Activated CD8-positive, alpha-beta memory T cell treated with anti-CD3 and anti-CD28 coated beads for 24 hours (primary cell): ENCODE data around the gene TMEM121.

Experiments used
- DNase-seq: peaks from one replicate; pipeline ENCODE4 v3.0.0-alpha.2; 2020

TMEM121 gene

GRCh38 chr14:105498430-105499255 is 27.7 kb upstream of the TMEM121 start:
- DNase-seq = no peak

GRCh38 chr14:105499256-105500035 is 26.9 kb upstream of the TMEM121 start:
- DNase-seq = no peak

GRCh38 chr14:105500036-105500725 is 26.2 kb upstream of the TMEM121 start:
- no peak for DNase-seq

- no peak for DNase-seq
Measured at GRCh38 chr14:105500726-105501101, 25.7 kb upstream of the TMEM121 start.

- no peak for DNase-seq
Measured at GRCh38 chr14:105501504-105502291, 24.7 kb upstream of the TMEM121 start.

GRCh38 chr14:105502446-105503295 is 23.7 kb upstream of the TMEM121 start:
- no peak for DNase-seq

- no peak for DNase-seq
Measured at GRCh38 chr14:105503296-105503640, 23.1 kb upstream of the TMEM121 start.

- no peak for DNase-seq
Measured at GRCh38 chr14:105503935-105504692, 22.3 kb upstream of the TMEM121 start.

- no peak for DNase-seq
Measured at GRCh38 chr14:105505101-105505500, 21.3 kb upstream of the TMEM121 start.

- no peak for DNase-seq
Measured at GRCh38 chr14:105507247-105507646, 19.1 kb upstream of the TMEM121 start.

GRCh38 chr14:105508069-105508468 is 18.3 kb upstream of the TMEM121 start:
- no peak for DNase-seq

GRCh38 chr14:105508601-105509000 is 17.8 kb upstream of the TMEM121 start:
- DNase-seq = no peak

GRCh38 chr14:105517096-105517495 is 9.3 kb upstream of the TMEM121 start:
- DNase-seq = no peak

- no peak for DNase-seq
Measured at GRCh38 chr14:105519946-105520698, 6.3 kb upstream of the TMEM121 start.

- DNase-seq = no peak
Measured at GRCh38 chr14:105525326-105525725, 1.1 kb upstream of the TMEM121 start.

GRCh38 chr14:105526776-105527380 is 495 bp downstream of the TMEM121 start:
- no peak for DNase-seq

GRCh38 chr14:105527381-105527825 is 1.0 kb downstream of the TMEM121 start:
- no peak for DNase-seq

- peak; percentile 92 for DNase-seq
Measured at GRCh38 chr14:105527826-105528585, 1.6 kb downstream of the TMEM121 start.
